PC-9 (cell line): ENCODE data around the gene POLR3C. TPM values are rescaled to one million over a fixed set of nuclear protein-coding genes. Genes with fewer than 3 reads are reported as not detected.

ENCODE experiments used
- BruUV-seq: library from RNA; stranded (reverse); fragments of 400-500 nt; replicated peaks from 2 replicates; lab custom pipeline; 2021; lab: Mats Ljungman, UMichigan
- CTCF ChIA-PET: fragments of 300-600 bp; sonication (Branson Sonifier 250); formaldehyde crosslinking; loops from one replicate; lab custom pipeline; 2022; ENCODE audit warnings: antibody characterized with exemption; lab: Charles Lee
- POLR2A ChIA-PET: fragments of 300-600 bp; sonication (Branson Sonifier 250); formaldehyde crosslinking; loops from one replicate; lab custom pipeline; 2022; ENCODE audit warnings: antibody characterized with exemption; ENCODE audit not compliant: unreplicated experiment; lab: Charles Lee
- DNase-seq, 2 experiments: peaks; one replicate each; pipeline versions ENCODE4 v3.0.0 to v3.0.0-alpha.2; 2015 to 2022; ENCODE audit warnings: mixed read lengths in 1 of 2
- H2AFZ ChIP-seq: fragments of 200-600 bp; sonication (generic); 2 replicates; pipeline ENCODE4 v1.8.1; 2017; ENCODE audit warnings: antibody characterized with exemption
- H3F3A ChIP-seq: fragments of 200-600 bp; sonication (generic); 2 replicates; pipeline ENCODE4 v1.8.1; 2017; ENCODE audit warnings: antibody characterized with exemption, mild to moderate bottlenecking, low read depth; ENCODE audit not compliant: insufficient read depth
- H3K27ac ChIP-seq: fragments of 200-600 bp; sonication (generic); 2 replicates; pipeline ENCODE4 v1.6.1; 2016; ENCODE audit warnings: mixed run types
- H3K27me3 ChIP-seq: fragments of 200-600 bp; sonication (generic); 2 replicates; pipeline ENCODE4 v1.6.1; 2016; ENCODE audit warnings: low read depth, mixed run types; ENCODE audit not compliant: insufficient read depth
- H3K36me3 ChIP-seq: fragments of 200-600 bp; sonication (generic); 2 replicates; pipeline ENCODE4 v1.6.1; 2016; ENCODE audit warnings: low read depth, mixed run types
- H3K4me1 ChIP-seq: fragments of 200-600 bp; sonication (generic); replicated peaks from 2 replicates; pipeline ENCODE4 v1.6.1; 2016; ENCODE audit warnings: mixed run types; ENCODE audit not compliant: insufficient read depth
- H3K4me2 ChIP-seq: fragments of 200-600 bp; sonication (generic); 2 replicates; pipeline ENCODE4 v1.6.1; 2017; ENCODE audit warnings: mixed run types
- H3K4me3 ChIP-seq: fragments of 200-600 bp; sonication (generic); 2 replicates; pipeline ENCODE4 v1.6.1; 2016; ENCODE audit warnings: mixed run types
- H3K79me2 ChIP-seq: fragments of 200-600 bp; sonication (generic); 2 replicates; pipeline ENCODE4 v1.6.1; 2017; ENCODE audit warnings: low read depth, mixed run types
- H3K9me2 ChIP-seq: fragments of 200-600 bp; sonication (generic); 2 replicates; pipeline ENCODE4 v1.8.1; 2017; ENCODE audit warnings: mild to moderate bottlenecking; ENCODE audit not compliant: insufficient read depth
- H3K9me3 ChIP-seq: fragments of 200-600 bp; sonication (generic); 2 replicates; pipeline ENCODE4 v1.8.1; 2016; ENCODE audit warnings: low read depth; ENCODE audit not compliant: insufficient read depth
- H4K20me1 ChIP-seq: fragments of 200-600 bp; sonication (generic); 2 replicates; pipeline ENCODE4 v1.8.1; 2017; ENCODE audit not compliant: insufficient read depth
- CTCF ChIP-seq: fragments of 200-600 bp; sonication (generic); conservative IDR thresholded peaks from 2 replicates; pipeline ENCODE4 v1.6.1; 2017; ENCODE audit warnings: mixed run types, antibody characterized with exemption, mild to moderate bottlenecking, moderate library complexity
- EZH2 ChIP-seq: fragments of 200-600 bp; sonication (generic); IDR thresholded peaks from 2 replicates; pipeline ENCODE4 v1.8.0; 2017; ENCODE audit warnings: antibody characterized with exemption, low read depth
- intact Hi-C: fragments of 100-400 bp; cut with micrococcal nuclease; formaldehyde crosslinking; loops from one replicate; pipeline ENCODE4 v1.10.0; 2022; ENCODE audit not compliant: unreplicated experiment
- total RNA-seq: library from RNA; stranded (reverse); gene quantifications from 2 replicates; pipeline ENCODE4 v1.2.3, GENCODE V29; 2021

POLR3C gene
- total RNA-seq, 1 experiment from 2014 or later = 21.2 TPM

GRCh38 chr1:145891587-145892485 lies 67.8 kb downstream of the POLR3C start:
- Histone ChIP-seq H3F3A (peaks cover 35% of the 10 kb centered on the region), H3K36me3 (no peaks in the 10 kb centered on the region), H3K9me3 (no peaks in the 10 kb centered on the region), H3K27ac (peak overlapping the region; percentile 65), H4K20me1 (no peaks in the 10 kb centered on the region), H3K4me3 (peak overlapping the region; percentile 27; the same call in 1 of the 2 replicates), H2AFZ (peak overlapping the region; percentile 28; the same call in 1 of the 2 replicates), H3K4me1 (peaks cover 52% of the 10 kb centered on the region), H3K9me2 (no peaks in the 10 kb centered on the region), H3K79me2 (no peaks in the 10 kb centered on the region), H3K4me2 (peak overlapping the region; percentile 69), H3K27me3 (no peaks in the 10 kb centered on the region)
- peak; percentile 97 to 99 for DNase-seq
- ChIA-PET POLR2A (interaction anchor here (0.5 to 1.6 kb wide), 9 partner anchors 32 to 119 kb away, joined by 3 to 19 read pairs (median 6); partner anchors contain the start of genes ANKRD34A, NUDT17, PIAS3 and POLR3C), CTCF (interaction anchor here (0.5 to 3.8 kb wide), 19 partner anchors 10 to 214 kb away, joined by 3 to 29 read pairs (median 4); partner anchors contain the start of genes ITGA10, LIX1L, NUDT17 and PEX11B)
- TF ChIP-seq EZH2 (no peak), CTCF (peak; percentile 95)
- BruUV-seq = no TSS peak
- intact Hi-C loops = loop anchor here (1.0 kb wide), 6 partner anchors 18 to 118 kb away; partner anchors contain the start of genes ITGA10, NUDT17 and PIAS3

GRCh38 chr1:145892486-145893087 lies 68.6 kb downstream of the POLR3C start:
- no peaks in the 10 kb centered on the region for H3K9me3 ChIP-seq
- H3K4me1 ChIP-seq = peaks cover 46% of the 10 kb centered on the region
- 0 out of 2 replicates have a peak overlapping the region, but pooled peaks have one; percentile 28 for H2AFZ ChIP-seq
- CTCF ChIA-PET = interaction anchor here (0.9 to 3.8 kb wide), 13 partner anchors 17 to 140 kb away, joined by 3 to 29 read pairs (median 5); partner anchors contain the start of genes ITGA10, LIX1L, NUDT17 and PIAS3
- intact Hi-C loops = loop anchor here (1.0 kb wide), 6 partner anchors 18 to 118 kb away; partner anchors contain the start of genes ITGA10, NUDT17 and PIAS3
- no peaks in the 10 kb centered on the region for H3K36me3 ChIP-seq
- DNase-seq = no peak
- no peak overlapping the region for H3K4me3 ChIP-seq
- H3K9me2 ChIP-seq = no peaks in the 10 kb centered on the region
- TSS peak; percentile 77 for BruUV-seq
- H3K27me3 ChIP-seq = no peaks in the 10 kb centered on the region
- POLR2A ChIA-PET = interaction anchor here (0.8 to 1.6 kb wide), 4 partner anchors 33 to 87 kb away, joined by 5 to 19 read pairs (median 8); partner anchors contain the start of genes ANKRD34A, PIAS3 and POLR3GL
- peak overlapping the region; percentile 65 for H3K4me2 ChIP-seq
- peaks cover 30% of the 10 kb centered on the region for H3F3A ChIP-seq
- TF ChIP-seq CTCF = no peak
- TF ChIP-seq EZH2 = no peak
- no peaks in the 10 kb centered on the region for H3K79me2 ChIP-seq
- peak overlapping the region; percentile 65 for H3K27ac ChIP-seq
- H4K20me1 ChIP-seq = no peaks in the 10 kb centered on the region
